ENCODE results near the gene GBF1. TPM values are rescaled to one million over a fixed set of nuclear protein-coding genes. Genes with fewer than 3 reads are reported as not detected.
"Not testable (repeated sequence)": the region's sequence is repeated elsewhere in the genome, so short reads cannot be mapped to it uniquely, and the experiment has no call there.

GBF1 gene
- total RNA-seq, 1 donor from 2014 or later = 24.0 TPM

GRCh38 chr10:102302611-102303010 lies 57.3 kb downstream of the GBF1 start:
- no peak for ATAC-seq

GRCh38 chr10:102306006-102306405 lies 60.7 kb downstream of the GBF1 start:
- ATAC-seq = no peak

GRCh38 chr10:102306710-102307109 lies 61.4 kb downstream of the GBF1 start:
- ATAC-seq = no peak

GRCh38 chr10:102308318-102308717 lies 63.0 kb downstream of the GBF1 start:
- not testable (repeated sequence) for ATAC-seq

- no peak for ATAC-seq
Observed at GRCh38 chr10:102309236-102309635, 63.9 kb downstream of the GBF1 start.

- ATAC-seq = no peak
Observed at GRCh38 chr10:102309916-102310315, 64.6 kb downstream of the GBF1 start.

- no peak for ATAC-seq
Observed at GRCh38 chr10:102310361-102311024, 65.2 kb downstream of the GBF1 start.

GRCh38 chr10:102311025-102311420 lies 65.7 kb downstream of the GBF1 start:
- ATAC-seq = no peak

GRCh38 chr10:102312683-102313082 lies 67.4 kb downstream of the GBF1 start:
- ATAC-seq = no peak

- peak; percentile 94 for ATAC-seq
Observed at GRCh38 chr10:102313221-102313896, 68.0 kb downstream of the GBF1 start.

- no peak for ATAC-seq
Observed at GRCh38 chr10:102314801-102315200, 69.5 kb downstream of the GBF1 start.

- ATAC-seq = no peak
Observed at GRCh38 chr10:102316421-102316820, 71.1 kb downstream of the GBF1 start.

GRCh38 chr10:102322914-102323313 lies 77.6 kb downstream of the GBF1 start:
- ATAC-seq = no peak

- peak; percentile 50 for ATAC-seq
Observed at GRCh38 chr10:102324061-102324460, 78.7 kb downstream of the GBF1 start.

- no peak for ATAC-seq
Observed at GRCh38 chr10:102326031-102326430, 80.7 kb downstream of the GBF1 start.

- ATAC-seq = no peak
Observed at GRCh38 chr10:102327002-102327401, 81.7 kb downstream of the GBF1 start.

GRCh38 chr10:102327641-102328040 lies 82.3 kb downstream of the GBF1 start:
- ATAC-seq = no peak

GRCh38 chr10:102332772-102333171 lies 87.4 kb downstream of the GBF1 start:
- ATAC-seq = no peak

GRCh38 chr10:102334101-102334500 lies 88.8 kb downstream of the GBF1 start:
- ATAC-seq = no peak

- no peak for ATAC-seq
Observed at GRCh38 chr10:102335184-102335583, 89.9 kb downstream of the GBF1 start.

- no peak for ATAC-seq
Observed at GRCh38 chr10:102341038-102341688, 95.8 kb downstream of the GBF1 start.

GRCh38 chr10:102342458-102342857 lies 97.1 kb downstream of the GBF1 start:
- ATAC-seq = peak; percentile 83

GRCh38 chr10:102342958-102343357 lies 97.6 kb downstream of the GBF1 start:
- peak; percentile 40 for ATAC-seq

GRCh38 chr10:102344067-102344466 lies 98.7 kb downstream of the GBF1 start:
- peak; percentile 43 for ATAC-seq

Data from esophagus mucosa (tissue), 1 donor.